Body of pancreas (tissue), 4 donors: ENCODE results near the gene SLC6A11. TPM values are rescaled to one million over a fixed set of nuclear protein-coding genes. Genes with fewer than 3 reads are reported as not detected.

Source experiments
- ATAC-seq: fragments of 150-250 bp; one replicate; pipeline ENCODE4 v1.9.1; 2016
- DNase-seq, 4 donors: peaks; one replicate each; pipeline ENCODE4 v3.0.0-alpha.2; 2019
- H3K27ac ChIP-seq, 4 donors: fragments of 200-600 bp; sonication (generic); 1 replicate in 3 of 4; 2 replicates in 1 of 4; pipeline versions ENCODE4 v1.5.1 to v1.6.1; 2016 to 2019; ENCODE audit warnings: mild to moderate bottlenecking in 1 of 4, mixed read lengths in 1 of 4, moderate library complexity in 1 of 4
- H3K27me3 ChIP-seq, 2 donors: fragments of 200-600 bp; sonication (generic); one replicate each; pipeline ENCODE4 v1.6.0; 2016; ENCODE audit warnings: mild to moderate bottlenecking in 1 of 2
- H3K36me3 ChIP-seq, 2 donors: fragments of 200-600 bp; sonication (generic); replicated peaks in 1 of 2; 2 replicates each; pipeline ENCODE4 v1.5.1; 2016; ENCODE audit warnings: low read depth in 2 of 2; ENCODE audit not compliant: insufficient read depth in 1 of 2
- H3K4me1 ChIP-seq: fragments of 200-600 bp; sonication (generic); one replicate; pipeline ENCODE4 v1.6.0; 2016
- H3K4me3 ChIP-seq, 2 donors: fragments of 200-600 bp; sonication (generic); 1 replicate in 1 of 2; 2 replicates in 1 of 2; pipeline ENCODE4 v1.5.1; 2016 to 2019
- H3K9me3 ChIP-seq, 3 donors: fragments of 200-600 bp; sonication (generic); 1 replicate in 2 of 3; 2 replicates in 1 of 3; pipeline ENCODE4 v1.5.1; 2016
- POLR2A ChIP-seq, 3 donors: fragments of 450-650 bp; IDR thresholded peaks; one replicate each; pipeline ENCODE4 v1.6.1; 2016; ENCODE audit warnings: antibody characterized with exemption in 3 of 3, mild to moderate bottlenecking in 2 of 3
- WGBS, 2 donors: methylation state at CpG; one replicate each; pipeline ENCODE4 v1.1.5; 2017; 5-methylcytosine and 5-hydroxymethylcytosine counted together
- intact Hi-C: fragments of 100-400 bp; cut with DNase I; formaldehyde crosslinking; loops from one replicate; pipeline ENCODE4 v1.15.1; 2023
- total RNA-seq, 2 donors: library from RNA; depleted of rRNA; stranded (reverse); fragments of >200 nt; gene quantifications; one replicate each; pipeline ENCODE4 v1.1.0, GENCODE V29; 2016
- TF ChIP-seq, protein P1 (sequence below), 7 experiments: fragments of 450-650 bp in 4 of 7; fragments of 200-600 bp in 3 of 7; sonication (generic) in 3 of 7; IDR thresholded peaks; one replicate each; pipeline ENCODE4 v1.5.1; 2016 to 2019; ENCODE audit warnings: antibody characterized with exemption in 7 of 7

Gene SLC6A11
- total RNA-seq, 2 donors from 2014 or later, result 0.52 TPM; not detected in 1

DNA sequence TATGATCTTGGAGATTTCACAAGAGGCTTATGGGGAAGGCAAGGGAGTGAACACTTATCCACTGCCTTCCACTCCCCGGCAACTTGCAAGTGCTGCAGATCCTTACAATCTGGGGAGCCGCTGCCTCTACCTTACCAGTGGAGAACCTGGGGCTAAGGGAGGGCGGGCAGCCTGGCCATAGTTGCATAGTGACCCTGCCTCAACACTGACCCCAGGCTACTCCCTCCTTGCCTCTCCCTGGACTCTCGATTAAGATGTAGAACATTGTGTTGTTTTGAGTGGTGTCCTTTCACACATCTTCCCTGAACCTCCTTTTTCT, 30.6 kb downstream of the SLC6A11 start:
- intact Hi-C loops, result no loop called here
- H3K4me3 ChIP-seq, result no peak overlapping the region
- ATAC-seq, result no peak
- H3K36me3 ChIP-seq, result no peaks in the 10 kb centered on the region
- H3K9me3 ChIP-seq, result no peaks in the 10 kb centered on the region
- DNase-seq, result no peak
- no peak overlapping the region for H3K27ac ChIP-seq
- H3K4me1 ChIP-seq, result no peaks in the 10 kb centered on the region
- WGBS, 2 donors, result 70 to 72% methylated on average over 4 of the region's 4 CpGs
- no peaks in the 10 kb centered on the region for H3K27me3 ChIP-seq
- no peak for TF ChIP-seq POLR2A (IDR thresholded peaks at IDR 0.05)
- TF ChIP-seq, protein P1, sequence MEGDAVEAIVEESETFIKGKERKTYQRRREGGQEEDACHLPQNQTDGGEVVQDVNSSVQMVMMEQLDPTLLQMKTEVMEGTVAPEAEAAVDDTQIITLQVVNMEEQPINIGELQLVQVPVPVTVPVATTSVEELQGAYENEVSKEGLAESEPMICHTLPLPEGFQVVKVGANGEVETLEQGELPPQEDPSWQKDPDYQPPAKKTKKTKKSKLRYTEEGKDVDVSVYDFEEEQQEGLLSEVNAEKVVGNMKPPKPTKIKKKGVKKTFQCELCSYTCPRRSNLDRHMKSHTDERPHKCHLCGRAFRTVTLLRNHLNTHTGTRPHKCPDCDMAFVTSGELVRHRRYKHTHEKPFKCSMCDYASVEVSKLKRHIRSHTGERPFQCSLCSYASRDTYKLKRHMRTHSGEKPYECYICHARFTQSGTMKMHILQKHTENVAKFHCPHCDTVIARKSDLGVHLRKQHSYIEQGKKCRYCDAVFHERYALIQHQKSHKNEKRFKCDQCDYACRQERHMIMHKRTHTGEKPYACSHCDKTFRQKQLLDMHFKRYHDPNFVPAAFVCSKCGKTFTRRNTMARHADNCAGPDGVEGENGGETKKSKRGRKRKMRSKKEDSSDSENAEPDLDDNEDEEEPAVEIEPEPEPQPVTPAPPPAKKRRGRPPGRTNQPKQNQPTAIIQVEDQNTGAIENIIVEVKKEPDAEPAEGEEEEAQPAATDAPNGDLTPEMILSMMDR (IDR thresholded peaks at IDR 0.05), result no peak

DNA sequence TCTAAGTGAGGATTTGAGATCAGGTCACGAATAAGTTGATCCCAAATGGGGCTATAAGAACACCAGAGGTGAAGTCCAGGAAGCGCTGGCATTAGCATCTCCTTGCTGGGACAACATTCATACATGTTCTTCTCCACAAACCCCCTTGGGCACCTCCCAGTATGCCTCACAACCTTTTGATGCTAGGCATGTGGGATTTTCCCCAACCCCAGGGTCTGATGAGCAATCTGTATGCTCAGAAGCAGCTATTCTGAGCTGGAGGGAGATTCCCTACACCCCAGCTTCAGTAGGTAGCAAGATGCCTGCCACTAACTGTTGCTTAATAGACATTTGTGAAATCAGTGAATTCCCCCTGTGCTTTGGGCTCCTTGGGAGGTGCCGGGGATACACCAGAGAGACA, 32.2 kb downstream of the SLC6A11 start:
- H3K9me3 ChIP-seq, result no peaks in the 10 kb centered on the region
- H3K4me1 ChIP-seq, result no peaks in the 10 kb centered on the region
- no peaks in the 10 kb centered on the region for H3K36me3 ChIP-seq
- H3K27ac ChIP-seq, result no peak overlapping the region
- 68 to 84% methylated on average over 3 of the region's 3 CpGs for WGBS, 2 donors
- DNase-seq (no peak), ATAC-seq (no peak)
- no peaks in the 10 kb centered on the region for H3K27me3 ChIP-seq
- no peak overlapping the region for H3K4me3 ChIP-seq
- intact Hi-C loops, result no loop called here
- TF ChIP-seq POLR2A (IDR thresholded peaks at IDR 0.05), result no peak
- TF ChIP-seq, protein P1 (IDR thresholded peaks at IDR 0.05), result no peak

DNA sequence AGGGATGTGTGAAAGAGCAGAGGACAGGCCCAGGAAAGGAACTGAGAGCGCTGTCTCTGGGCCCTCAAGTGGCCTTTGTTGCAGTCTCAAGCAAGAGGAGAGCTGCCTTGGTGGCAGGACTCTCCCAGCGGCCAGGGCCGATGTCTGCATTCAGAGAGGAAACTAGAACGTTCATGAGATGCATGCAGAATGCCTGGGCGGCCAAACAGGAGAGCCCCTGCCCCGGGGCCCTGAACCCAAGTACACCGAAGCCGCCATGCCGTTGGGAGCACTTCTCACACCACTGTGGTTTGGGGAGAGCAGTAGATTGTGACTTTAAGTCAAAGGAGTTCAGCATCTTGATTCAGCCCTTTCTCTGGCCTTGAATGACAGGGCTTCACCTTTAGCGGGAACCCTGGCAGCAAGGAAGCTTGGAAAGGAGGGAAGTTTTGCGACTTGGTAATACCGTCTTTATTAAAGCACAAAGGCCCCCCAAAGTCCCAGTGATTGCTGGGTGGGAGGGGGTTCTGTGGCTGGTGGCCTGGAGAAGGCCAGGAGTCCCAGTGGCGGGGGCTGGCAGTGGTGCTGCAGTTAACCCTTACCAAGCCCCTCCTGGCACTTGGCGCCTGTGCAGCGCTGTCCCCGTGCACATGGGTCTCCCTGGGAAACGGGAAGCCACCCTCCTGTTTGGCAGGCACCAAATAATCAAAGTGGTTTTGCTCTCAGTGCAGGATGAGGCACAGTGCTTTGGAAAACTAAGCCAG, 36.2 kb downstream of the SLC6A11 start:
- intact Hi-C loops, result no loop called here
- no peak for DNase-seq
- 73% methylated on average over 17 of the region's 17 CpGs for WGBS, 2 donors

DNA sequence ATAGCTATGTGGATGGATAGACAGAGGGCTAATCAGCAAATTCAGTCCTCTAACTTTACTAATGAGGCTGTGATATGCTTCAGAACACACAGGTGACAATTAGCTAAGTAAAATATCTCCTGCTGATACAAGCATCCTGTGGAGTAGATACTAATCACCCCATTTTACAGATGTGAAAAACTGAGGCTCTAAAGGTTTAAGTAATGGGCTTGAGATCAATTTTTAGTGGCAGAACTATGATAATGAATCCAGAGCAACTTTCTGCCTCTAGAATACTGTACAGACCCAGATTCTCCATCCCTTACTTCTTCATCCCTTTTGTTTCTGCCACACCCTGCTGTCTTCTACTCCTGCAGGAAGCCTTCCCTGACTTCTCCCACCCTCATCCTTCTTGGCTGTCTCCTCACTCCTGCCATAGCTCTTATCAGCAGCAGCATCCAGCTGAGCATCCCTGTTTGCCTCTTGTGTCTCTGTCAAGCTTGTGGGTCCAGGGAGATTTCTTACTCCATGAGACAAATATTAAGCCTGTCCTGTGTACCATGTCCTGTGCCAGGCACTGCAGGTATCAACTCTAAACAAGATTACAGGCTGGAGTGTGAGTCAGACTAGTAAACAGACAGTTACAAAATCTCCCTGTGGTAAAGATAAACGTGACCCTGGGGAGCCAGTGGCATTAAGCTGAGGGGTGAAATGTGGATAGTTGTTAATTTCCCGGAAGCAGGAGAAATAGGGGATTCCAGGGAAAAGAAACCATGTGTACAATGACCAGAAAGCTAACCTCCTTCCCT, 39.2 kb downstream of the SLC6A11 start:
- Histone ChIP-seq H3K27ac (no peak overlapping the region), H3K36me3 (no peaks in the 10 kb centered on the region), H3K4me1 (no peaks in the 10 kb centered on the region), H3K4me3 (no peak overlapping the region), H3K9me3 (no peaks in the 10 kb centered on the region), H3K27me3 (no peaks in the 10 kb centered on the region)
- intact Hi-C loops, result no loop called here
- ATAC-seq, result no peak
- no peak for DNase-seq
- no peak for TF ChIP-seq POLR2A (IDR thresholded peaks at IDR 0.05)
- TF ChIP-seq, protein P1 (IDR thresholded peaks at IDR 0.05), result no peak
- 30% methylated on average over 2 of the region's 2 CpGs for WGBS, 2 donors

More for the DNA sequence above, 36.2 kb downstream of the SLC6A11 start:
- H3K4me3 ChIP-seq, result no peak overlapping the region
- H3K36me3 ChIP-seq, result no peaks in the 10 kb centered on the region
- H3K9me3 ChIP-seq, result no peaks in the 10 kb centered on the region
- TF ChIP-seq POLR2A (IDR thresholded peaks at IDR 0.05), result no peak
- TF ChIP-seq, protein P1 (IDR thresholded peaks at IDR 0.05), result no peak
- H3K27me3 ChIP-seq, result no peaks in the 10 kb centered on the region
- no peak overlapping the region for H3K27ac ChIP-seq
- H3K4me1 ChIP-seq, result no peaks in the 10 kb centered on the region
- no peak for ATAC-seq
